Endothelial cell (in vitro differentiated cells): Measurements from ENCODE around the gene PLXNB1. TPM values are rescaled to one million over a fixed set of nuclear protein-coding genes. Genes with fewer than 3 reads are reported as not detected.

ENCODE experiments used
- DNase-seq: peaks from one replicate; pipeline ENCODE4 v3.0.0; 2021; ENCODE audit warnings: low spot score
- H3K27ac Mint-ChIP-seq: one replicate; pipeline ENCODE4 v1.8.0; 2021; ENCODE audit warnings: mixed read lengths, inconsistent platforms; ENCODE audit not compliant: unreplicated experiment
- H3K27me3 Mint-ChIP-seq: one replicate; pipeline ENCODE4 v1.8.0; 2021; ENCODE audit warnings: mild to moderate bottlenecking, moderate library complexity, mixed read lengths, inconsistent platforms; ENCODE audit not compliant: unreplicated experiment
- H3K36me3 Mint-ChIP-seq: one replicate; pipeline ENCODE4 v1.8.0; 2021; ENCODE audit warnings: mild to moderate bottlenecking, low read depth, mixed read lengths, inconsistent platforms; ENCODE audit not compliant: unreplicated experiment
- H3K4me1 Mint-ChIP-seq: one replicate; pipeline ENCODE4 v1.8.0; 2021; ENCODE audit warnings: mild to moderate bottlenecking, mixed read lengths, inconsistent platforms; ENCODE audit not compliant: unreplicated experiment
- H3K4me3 Mint-ChIP-seq: one replicate; pipeline ENCODE4 v1.8.0; 2021; ENCODE audit warnings: mild to moderate bottlenecking, mixed read lengths, inconsistent platforms; ENCODE audit not compliant: unreplicated experiment
- H3K9me3 Mint-ChIP-seq: one replicate; pipeline ENCODE4 v1.8.0; 2021; ENCODE audit warnings: mixed read lengths, inconsistent platforms; ENCODE audit not compliant: unreplicated experiment
- CTCF ChIP-seq: fragments of 200-600 bp; sonication (generic); IDR thresholded peaks from one replicate; pipeline ENCODE4 v1.5.0; 2021; ENCODE audit warnings: antibody characterized with exemption; ENCODE audit not compliant: unreplicated experiment
- total RNA-seq: library from RNA; stranded (reverse); fragmentation: NEBNext Ultra II Directional; extraction: Animal tissue kit (Norgen Biotek cat#: 25700); gene quantifications from one replicate; pipeline ENCODE4 v1.2.1, GENCODE V29; 2021; ENCODE audit not compliant: unreplicated experiment

The PLXNB1 gene
- total RNA-seq, 1 donor from 2014 or later = 68.7 TPM

- H3K36me3 Mint-ChIP-seq = peaks cover 34% of the 10 kb centered on the region
These were observed 18.1 kb downstream of the PLXNB1 start for GRCh38 chr3:48411606-48412374.

GRCh38 chr3:48411041-48411588 is 18.8 kb downstream of the PLXNB1 start:
- Mint-ChIP-seq H3K36me3 (peaks cover 34% of the 10 kb centered on the region), H3K4me3 (no peak overlapping the region), H3K9me3 (no peaks in the 10 kb centered on the region), H3K27me3 (peaks cover 4% of the 10 kb centered on the region), H3K4me1 (peaks cover 10% of the 10 kb centered on the region), H3K27ac (no peak overlapping the region)
- TF ChIP-seq CTCF = no peak
- no peak for DNase-seq

More at GRCh38 chr3:48411606-48412374, 18.1 kb downstream of the PLXNB1 start:
- Mint-ChIP-seq H3K9me3 (no peaks in the 10 kb centered on the region), H3K27ac (no peak overlapping the region), H3K4me3 (peak overlapping the region; percentile 42), H3K27me3 (peaks cover 4% of the 10 kb centered on the region), H3K4me1 (peaks cover 8% of the 10 kb centered on the region)
- no peak for DNase-seq
- no peak for TF ChIP-seq CTCF

GRCh38 chr3:48410205-48411040 is 19.5 kb downstream of the PLXNB1 start:
- no peak for TF ChIP-seq CTCF
- H3K36me3 Mint-ChIP-seq = peaks cover 36% of the 10 kb centered on the region
- H3K27ac Mint-ChIP-seq = no peak overlapping the region
- no peaks in the 10 kb centered on the region for H3K9me3 Mint-ChIP-seq
- H3K27me3 Mint-ChIP-seq = peaks cover 4% of the 10 kb centered on the region
- peaks cover 10% of the 10 kb centered on the region for H3K4me1 Mint-ChIP-seq
- no peak for DNase-seq
- H3K4me3 Mint-ChIP-seq = no peak overlapping the region

GRCh38 chr3:48409291-48410201 is 20.3 kb downstream of the PLXNB1 start:
- no peak overlapping the region for H3K27ac Mint-ChIP-seq
- H3K36me3 Mint-ChIP-seq = peaks cover 37% of the 10 kb centered on the region
- H3K4me1 Mint-ChIP-seq = peaks cover 10% of the 10 kb centered on the region

More at GRCh38 chr3:48409291-48410201, 20.3 kb downstream of the PLXNB1 start:
- Mint-ChIP-seq H3K27me3 (peaks cover 4% of the 10 kb centered on the region), H3K9me3 (no peaks in the 10 kb centered on the region), H3K4me3 (no peak overlapping the region)
- TF ChIP-seq CTCF = no peak
- DNase-seq = no peak
